H1 (cell line): ENCODE measurements around the gene ZNF777. TPM values are rescaled to one million over a fixed set of nuclear protein-coding genes. Genes with fewer than 3 reads are reported as not detected.
A peak's percentile ranks its signal among the peaks of the same experiment; 100 is the strongest.
"Not testable (repeated sequence)": the region's sequence is repeated elsewhere in the genome, so short reads cannot be mapped to it uniquely, and the experiment has no call there.

Source experiments
- CTCF ChIA-PET: fragments of 300-600 bp; sonication (Branson Sonifier 250); formaldehyde crosslinking; loops from one replicate; lab custom pipeline; 2021; ENCODE audit not compliant: partially characterized antibody; lab: Charles Lee
- POLR2A ChIA-PET: fragments of 300-600 bp; sonication (Branson Sonifier 250); formaldehyde crosslinking; loops from one replicate; lab custom pipeline; 2021; ENCODE audit warnings: inconsistent platforms; ENCODE audit not compliant: partially characterized antibody; lab: Charles Lee
- DNase-seq, 2 experiments: peaks; one replicate each; pipeline versions ENCODE4 v3.0.0 to v3.0.0-alpha.2; 2010 to 2022; ENCODE audit warnings: low spot score in 2 of 2, low read depth in 1 of 2, mixed read lengths in 1 of 2
- FAIRE-seq: peaks from 2 replicates; lab custom pipeline; 2011; peaks lifted over from hg19 to GRCh38; lab: Jason Lieb, UNC
- H2AFZ ChIP-seq: 2 replicates; pipeline ENCODE4 v1.8.1; 2012; ENCODE audit warnings: low read length, inconsistent platforms
- H2AK5ac ChIP-seq: 2 replicates; pipeline ENCODE4 v1.6.1; 2013; ENCODE audit warnings: low read depth, low read length
- H2BK120ac ChIP-seq: replicated peaks from 2 replicates; pipeline ENCODE3; 2013; ENCODE audit warnings: low read depth, low read length, inconsistent platforms
- H2BK12ac ChIP-seq: 2 replicates; pipeline ENCODE4 v1.6.1; 2013; ENCODE audit warnings: low read depth, low read length
- H2BK15ac ChIP-seq: 2 replicates; pipeline ENCODE4 v1.6.1; 2013; ENCODE audit warnings: low read length
- H2BK20ac ChIP-seq: 2 replicates; pipeline ENCODE4 v1.6.1; 2013; ENCODE audit warnings: low read length
- H2BK5ac ChIP-seq: 2 replicates; pipeline ENCODE4 v1.6.1; 2013; ENCODE audit warnings: low read depth, low read length
- H3K14ac ChIP-seq: 2 replicates; pipeline ENCODE4 v1.6.1; 2013; ENCODE audit warnings: inconsistent platforms; ENCODE audit not compliant: insufficient read length
- H3K18ac ChIP-seq: 2 replicates; pipeline ENCODE4 v1.6.1; 2013; ENCODE audit warnings: low read length; ENCODE audit errors: extremely low read depth
- H3K23ac ChIP-seq: 2 replicates; pipeline ENCODE4 v1.6.1; 2013; ENCODE audit warnings: inconsistent platforms; ENCODE audit not compliant: insufficient read length
- H3K23me2 ChIP-seq: 2 replicates; pipeline ENCODE4 v1.6.1; 2013; ENCODE audit warnings: low read depth, low read length
- H3K27ac ChIP-seq: 2 replicates; pipeline ENCODE4 v1.6.1; 2011; ENCODE audit warnings: low read depth, low read length, inconsistent platforms
- H3K27me3 ChIP-seq, 4 experiments: replicated peaks in 1 of 4; 1 replicate in 1 of 4; 2 replicates in 3 of 4; pipeline versions ENCODE4 v1.6.1 to v1.8.1; 2011 to 2013; ENCODE audit warnings: low read length in 3 of 4, mild to moderate bottlenecking in 3 of 4, inconsistent platforms in 2 of 4, mixed read lengths in 2 of 4, moderate library complexity in 1 of 4; ENCODE audit not compliant: control insufficient read depth in 3 of 4, insufficient read depth in 3 of 4; ENCODE audit errors: extremely low read depth in 1 of 4
- H3K36me3 ChIP-seq, 4 experiments: 2 replicates each; pipeline versions ENCODE4 v1.6.1 to v1.8.1; 2011 to 2013; ENCODE audit warnings: mild to moderate bottlenecking in 4 of 4, low read length in 3 of 4, moderate library complexity in 2 of 4, control low read depth in 1 of 4, inconsistent platforms in 1 of 4; ENCODE audit not compliant: insufficient read depth in 4 of 4, control insufficient read depth in 2 of 4
- H3K4ac ChIP-seq: replicated peaks from 2 replicates; pipeline ENCODE3; 2013; ENCODE audit warnings: low read length, low read depth, mixed read lengths, inconsistent platforms; ENCODE audit not compliant: insufficient read length
- H3K4me1 ChIP-seq, 4 experiments: replicated peaks in 1 of 4; 1 replicate in 1 of 4; 2 replicates in 3 of 4; pipeline versions ENCODE4 v1.6.1 to v1.8.1; 2011 to 2013; ENCODE audit warnings: low read length in 3 of 4, inconsistent platforms in 2 of 4, mixed read lengths in 1 of 4; ENCODE audit not compliant: insufficient read depth in 4 of 4, control insufficient read depth in 3 of 4
- H3K4me2 ChIP-seq, 2 experiments: 2 replicates each; pipeline versions ENCODE4 v1.6.1 to v1.8.1; 2011 to 2013; ENCODE audit warnings: low read depth in 2 of 2, low read length in 2 of 2, control low read depth in 1 of 2, inconsistent platforms in 1 of 2, mild to moderate bottlenecking in 1 of 2; ENCODE audit not compliant: insufficient read depth in 1 of 2
- H3K4me3 ChIP-seq, 4 experiments: fragments of 200-600, 300-600 bp in 1 of 4; sonication (generic), shearing (Covaris generic), sonication (Bioruptor Twin) in 1 of 4; 2 replicates each; pipeline versions ENCODE4 v1.5.1 to v1.8.1; 2011 to 2016; ENCODE audit warnings: low read length in 4 of 4, low read depth in 3 of 4, control low read depth in 2 of 4, inconsistent platforms in 2 of 4, mild to moderate bottlenecking in 2 of 4, mixed read lengths in 1 of 4, moderate library complexity in 1 of 4; ENCODE audit not compliant: insufficient read depth in 2 of 4; ENCODE audit errors: extremely low read depth in 1 of 4
- H3K56ac ChIP-seq: replicated peaks from 2 replicates; pipeline ENCODE3; 2013; ENCODE audit warnings: low read depth, mild to moderate bottlenecking, mixed read lengths, low read length, inconsistent platforms; ENCODE audit not compliant: insufficient read length
- H3K79me1 ChIP-seq: 2 replicates; pipeline ENCODE4 v1.6.1; 2013; ENCODE audit warnings: low read depth, low read length, control low read depth
- H3K79me2 ChIP-seq, 2 experiments: 2 replicates each; pipeline versions ENCODE4 v1.6.1 to v1.8.1; 2012 to 2013; ENCODE audit warnings: low read length in 2 of 2, mild to moderate bottlenecking in 2 of 2, inconsistent platforms in 1 of 2; ENCODE audit not compliant: insufficient read depth in 2 of 2, control insufficient read depth in 1 of 2
- H3K9ac ChIP-seq, 4 experiments: replicated peaks in 1 of 4; 1 replicate in 1 of 4; 2 replicates in 3 of 4; pipeline versions ENCODE4 v1.6.1 to v1.8.1; 2011 to 2013; ENCODE audit warnings: low read depth in 3 of 4, low read length in 3 of 4, control low read depth in 2 of 4, mild to moderate bottlenecking in 2 of 4, moderate library complexity in 2 of 4, inconsistent platforms in 1 of 4; ENCODE audit errors: extremely low read depth in 1 of 4
- H3K9me3 ChIP-seq, 2 experiments: 2 replicates each; pipeline versions ENCODE4 v1.6.1 to v1.8.1; 2012 to 2013; ENCODE audit warnings: mild to moderate bottlenecking in 2 of 2, moderate library complexity in 2 of 2, control low read depth in 1 of 2, inconsistent platforms in 1 of 2, low read depth in 1 of 2, low read length in 1 of 2, mixed read lengths in 1 of 2; ENCODE audit not compliant: insufficient read depth in 2 of 2
- H4K20me1 ChIP-seq, 2 experiments: replicated peaks in 1 of 2; 2 replicates each; pipeline versions ENCODE3 to v1.8.1; 2011 to 2013; ENCODE audit warnings: inconsistent platforms in 2 of 2, low read length in 2 of 2, mild to moderate bottlenecking in 1 of 2; ENCODE audit not compliant: insufficient read depth in 2 of 2, control insufficient read depth in 1 of 2
- H4K5ac ChIP-seq: 2 replicates; pipeline ENCODE4 v1.6.1; 2013; ENCODE audit warnings: low read length, low read depth, mixed read lengths, inconsistent platforms; ENCODE audit not compliant: insufficient read length
- H4K8ac ChIP-seq: 2 replicates; pipeline ENCODE4 v1.8.0; 2013; ENCODE audit warnings: mild to moderate bottlenecking, moderate library complexity, low read length, inconsistent platforms; ENCODE audit not compliant: insufficient read depth; ENCODE audit errors: extremely low read depth
- H4K91ac ChIP-seq: replicated peaks from 2 replicates; pipeline ENCODE3; 2013; ENCODE audit warnings: low read length, mixed read lengths, inconsistent platforms; ENCODE audit not compliant: insufficient read length
- WGBS, 2 experiments: shearing (Covaris generic) in 1 of 2; methylation state at CpG; one replicate each; pipeline versions ENCODE4 v1.1.6 to v1.1.7; 2013 to 2015; ENCODE audit warnings: low lambda C conversion rate in 2 of 2, mixed read lengths in 2 of 2, inconsistent platforms in 1 of 2, low coverage in 1 of 2, missing lambda C conversion rate in 1 of 2; ENCODE audit not compliant: insufficient replicate concordance in 2 of 2, insufficient coverage in 1 of 2, insufficient read length in 1 of 2; ENCODE audit errors: extremely low coverage in 1 of 2, missing lambda C conversion rate in 1 of 2; 5-methylcytosine and 5-hydroxymethylcytosine counted together
- polyA plus RNA-seq, 7 experiments: library from polyadenylated mRNA; depleted of rRNA in 3 of 7; stranded (reverse) in 5 of 7; unstranded in 2 of 7; fragments of >200 nt in 5 of 7; fragments of 200-250 nt in 2 of 7; gene quantifications; 1 replicate in 5 of 7; 2 replicates in 1 of 7; 4 replicates in 1 of 7; pipeline versions ENCODE4 v1.2.1 to v1.2.3, GENCODE V29; 2011 to 2013; ENCODE audit warnings: missing spikeins in 2 of 7, mixed read lengths in 2 of 7
- total RNA-seq: library from RNA; stranded (reverse); fragmentation: NEBNext Ultra II Directional; extraction: Animal tissue kit (Norgen Biotek cat#: 25700); gene quantifications from 2 replicates; pipeline ENCODE4 v1.2.1, GENCODE V29; 2021

Gene ZNF777
- total and polyA plus RNA-seq, 2 of the 8 experiments (the other 6 are each of a cell fraction or from before 2014, with no cell fraction given): 8.0 to 10.1 TPM

GRCh38 chr7:149386514-149386913 is 74.3 kb downstream of the ZNF777 start:
- 69% methylated on average over 4 of the region's 4 CpGs; no CpG with 5 or more reads in 1 of the 2 experiments for WGBS, 2 experiments
- POLR2A ChIA-PET: interaction anchor here (1.0 to 1.2 kb wide), 2 partner anchors 68 to 86 kb away, joined by 3 read pairs; no protein-coding TSS in a partner anchor
- not testable (repeated sequence) for H2AFZ ChIP-seq

More at GRCh38 chr7:149386514-149386913, 74.3 kb downstream of the ZNF777 start:
- H2BK20ac ChIP-seq, H3K27ac ChIP-seq, H3K4ac ChIP-seq, H2BK12ac ChIP-seq, H3K56ac ChIP-seq, H2BK120ac ChIP-seq, H3K79me2 ChIP-seq, H2BK5ac ChIP-seq, H3K23ac ChIP-seq, H3K79me1 ChIP-seq, H4K20me1 ChIP-seq, H3K9ac ChIP-seq, DNase-seq, H2AK5ac ChIP-seq, H3K4me3 ChIP-seq, H3K18ac ChIP-seq, H4K91ac ChIP-seq, H3K23me2 ChIP-seq, H3K36me3 ChIP-seq, H2BK15ac ChIP-seq, H3K4me1 ChIP-seq, H3K14ac ChIP-seq, H4K5ac ChIP-seq, H4K8ac ChIP-seq, H3K4me2 ChIP-seq, H3K27me3 ChIP-seq, H3K9me3 ChIP-seq: not testable (repeated sequence)
- CTCF ChIA-PET: interaction anchor here (0.7 to 2.5 kb wide), 4 partner anchors 10 to 67 kb away, joined by 3 to 5 read pairs (median 3); no protein-coding TSS in a partner anchor
- peak; percentile 93 for FAIRE-seq
